K562 (cell line): ENCODE measurements around the gene PCK1.

Source experiments
- ETV1 ChIP-seq: fragments of 450-650 bp; conservative IDR thresholded peaks from 2 replicates; pipeline ENCODE4 v1.6.1; 2016; ENCODE audit warnings: missing genetic modification characterization, control low read depth, low read depth, missing compliant biosample characterization
- MEF2A ChIP-seq: IDR thresholded peaks from 2 replicates; pipeline ENCODE4 v1.6.1; 2011; ENCODE audit warnings: low read depth, mild to moderate bottlenecking, low read length, moderate library complexity; ENCODE audit not compliant: control insufficient read depth

GRCh38 chr20:57563522-57563921 is 2.6 kb downstream of the PCK1 start:
- TF ChIP-seq MEF2A = no peak
- TF ChIP-seq ETV1 (tag) = no peak
